GM19468 (cell line): ENCODE results near the gene LRP1B.

Experiments
- ATAC-seq: cut with Tn5 transposase; IDR thresholded peaks from one replicate; pipeline ENCODE4 v1.9.1; 2021; ENCODE audit warnings: mild to moderate bottlenecking, moderate library complexity, moderate number of reproducible peaks; ENCODE audit not compliant: unreplicated experiment; ENCODE audit errors: extremely low read depth

Gene LRP1B

GRCh38 chr2:141496810-141497209 is 634.0 kb downstream of the LRP1B start:
- no peak for ATAC-seq

GRCh38 chr2:141493936-141494335 is 636.9 kb downstream of the LRP1B start:
- ATAC-seq = no peak

GRCh38 chr2:141492816-141493215 is 638.0 kb downstream of the LRP1B start:
- ATAC-seq = no peak

- no peak for ATAC-seq
Observed at GRCh38 chr2:141490886-141491285, 639.9 kb downstream of the LRP1B start.

GRCh38 chr2:141482697-141483096 is 648.1 kb downstream of the LRP1B start:
- no peak for ATAC-seq

- ATAC-seq = no peak
Observed at GRCh38 chr2:141475801-141476200, 655.0 kb downstream of the LRP1B start.

GRCh38 chr2:141468761-141469160 is 662.1 kb downstream of the LRP1B start:
- no peak for ATAC-seq

- ATAC-seq = no peak
Observed at GRCh38 chr2:141467331-141467730, 663.5 kb downstream of the LRP1B start.

- ATAC-seq = no peak
Observed at GRCh38 chr2:141464995-141465394, 665.8 kb downstream of the LRP1B start.

GRCh38 chr2:141458351-141458750 is 672.5 kb downstream of the LRP1B start:
- ATAC-seq = no peak

GRCh38 chr2:141455877-141456276 is 674.9 kb downstream of the LRP1B start:
- ATAC-seq = no peak

GRCh38 chr2:141455211-141455826 is 675.5 kb downstream of the LRP1B start:
- no peak for ATAC-seq

GRCh38 chr2:141440072-141440635 is 690.7 kb downstream of the LRP1B start:
- no peak for ATAC-seq

GRCh38 chr2:141439524-141439923 is 691.3 kb downstream of the LRP1B start:
- ATAC-seq = no peak

- ATAC-seq = no peak
Observed at GRCh38 chr2:141438536-141438935, 692.3 kb downstream of the LRP1B start.

GRCh38 chr2:141437521-141437920 is 693.3 kb downstream of the LRP1B start:
- no peak for ATAC-seq

GRCh38 chr2:141423124-141423523 is 707.7 kb downstream of the LRP1B start:
- no peak for ATAC-seq

- no peak for ATAC-seq
Observed at GRCh38 chr2:141417246-141417797, 713.5 kb downstream of the LRP1B start.

- ATAC-seq = no peak
Observed at GRCh38 chr2:141411419-141411818, 719.4 kb downstream of the LRP1B start.

GRCh38 chr2:141399270-141399669 is 731.5 kb downstream of the LRP1B start:
- no peak for ATAC-seq

- no peak for ATAC-seq
Observed at GRCh38 chr2:141393214-141393545, 737.6 kb downstream of the LRP1B start.
